Activated naive CD4-positive, alpha-beta T cell (primary cell): ENCODE measurements around the gene FAXC.
"Not testable (repeated sequence)": the region's sequence is repeated elsewhere in the genome, so short reads cannot be mapped to it uniquely, and the experiment has no call there.

ENCODE experiments used
- DNase-seq, 4 experiments: peaks; one replicate each; lab custom pipeline; 2025; lab: John Stamatoyannopoulos, UW

The FAXC gene

GRCh38 chr6:99341862-99342455 is 7.5 kb downstream of the FAXC start:
- no peak for DNase-seq

GRCh38 chr6:99338188-99338587 is 11.3 kb downstream of the FAXC start:
- no peak for DNase-seq

- not testable (repeated sequence) for DNase-seq
These were observed 14.2 kb downstream of the FAXC start for GRCh38 chr6:99335298-99335697.

GRCh38 chr6:99334526-99335127 is 14.8 kb downstream of the FAXC start:
- DNase-seq: no peak

GRCh38 chr6:99333068-99333467 is 16.4 kb downstream of the FAXC start:
- no peak for DNase-seq

GRCh38 chr6:99331531-99331930 is 17.9 kb downstream of the FAXC start:
- DNase-seq: no peak

GRCh38 chr6:99330159-99330558 is 19.3 kb downstream of the FAXC start:
- peak in 2 of 4 experiments; percentile 6 to 7 for DNase-seq

- no peak for DNase-seq
These were observed 24.5 kb downstream of the FAXC start for GRCh38 chr6:99324996-99325395.

- DNase-seq: no peak
These were observed 30.9 kb downstream of the FAXC start for GRCh38 chr6:99318566-99318965.

GRCh38 chr6:99312354-99312753 is 37.1 kb downstream of the FAXC start:
- no peak for DNase-seq

- no peak for DNase-seq
These were observed 38.9 kb downstream of the FAXC start for GRCh38 chr6:99310553-99310952.

- no peak for DNase-seq
These were observed 39.9 kb downstream of the FAXC start for GRCh38 chr6:99309557-99309956.

- DNase-seq: no peak
These were observed 40.7 kb downstream of the FAXC start for GRCh38 chr6:99308788-99309187.

GRCh38 chr6:99307295-99307907 is 42.1 kb downstream of the FAXC start:
- no peak for DNase-seq

GRCh38 chr6:99306341-99306740 is 43.1 kb downstream of the FAXC start:
- DNase-seq: no peak

GRCh38 chr6:99305021-99305554 is 44.4 kb downstream of the FAXC start:
- DNase-seq: no peak

GRCh38 chr6:99297415-99297814 is 52.1 kb downstream of the FAXC start:
- no peak for DNase-seq

GRCh38 chr6:99297006-99297405 is 52.5 kb downstream of the FAXC start:
- DNase-seq: no peak

GRCh38 chr6:99296261-99296660 is 53.2 kb downstream of the FAXC start:
- DNase-seq: no peak

- no peak for DNase-seq
These were observed 54.2 kb downstream of the FAXC start for GRCh38 chr6:99295276-99295675.

- DNase-seq: no peak
These were observed 54.7 kb downstream of the FAXC start for GRCh38 chr6:99294786-99295185.

- no peak for DNase-seq
These were observed 59.8 kb downstream of the FAXC start for GRCh38 chr6:99289701-99290100.

GRCh38 chr6:99288668-99289067 is 60.8 kb downstream of the FAXC start:
- DNase-seq: no peak
